ENCODE measurements around the gene PRICKLE2.

PRICKLE2 gene

GRCh38 chr3:64152676-64153466 is 72.4 kb downstream of the PRICKLE2 start:
- no peak for DNase-seq

GRCh38 chr3:64152086-64152485 is 73.2 kb downstream of the PRICKLE2 start:
- DNase-seq, result no peak

GRCh38 chr3:64151342-64151871 is 73.9 kb downstream of the PRICKLE2 start:
- DNase-seq, result no peak

GRCh38 chr3:64150623-64151207 is 74.6 kb downstream of the PRICKLE2 start:
- DNase-seq, result peak; percentile 81

DNA sequence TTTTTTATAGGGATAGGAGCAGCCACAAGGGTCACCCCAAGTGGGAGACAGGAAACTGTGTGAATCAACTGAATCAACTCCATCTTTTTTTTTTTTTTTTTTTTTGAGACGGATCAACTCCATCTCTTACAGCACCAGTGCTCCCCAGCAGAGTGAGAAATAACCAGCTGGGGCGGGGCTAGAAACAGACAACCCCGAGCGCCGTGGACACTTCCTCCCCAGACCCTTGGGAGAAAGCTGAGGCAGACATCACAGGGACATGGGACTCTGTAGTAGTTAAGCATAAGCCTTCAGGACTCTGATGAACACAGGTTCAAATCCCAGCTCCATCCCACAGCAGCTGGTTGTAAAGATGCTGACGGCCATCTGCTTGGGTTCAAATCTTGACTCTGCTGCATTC is 75.4 kb downstream of the PRICKLE2 start:
- DNase-seq, result no peak

DNA sequence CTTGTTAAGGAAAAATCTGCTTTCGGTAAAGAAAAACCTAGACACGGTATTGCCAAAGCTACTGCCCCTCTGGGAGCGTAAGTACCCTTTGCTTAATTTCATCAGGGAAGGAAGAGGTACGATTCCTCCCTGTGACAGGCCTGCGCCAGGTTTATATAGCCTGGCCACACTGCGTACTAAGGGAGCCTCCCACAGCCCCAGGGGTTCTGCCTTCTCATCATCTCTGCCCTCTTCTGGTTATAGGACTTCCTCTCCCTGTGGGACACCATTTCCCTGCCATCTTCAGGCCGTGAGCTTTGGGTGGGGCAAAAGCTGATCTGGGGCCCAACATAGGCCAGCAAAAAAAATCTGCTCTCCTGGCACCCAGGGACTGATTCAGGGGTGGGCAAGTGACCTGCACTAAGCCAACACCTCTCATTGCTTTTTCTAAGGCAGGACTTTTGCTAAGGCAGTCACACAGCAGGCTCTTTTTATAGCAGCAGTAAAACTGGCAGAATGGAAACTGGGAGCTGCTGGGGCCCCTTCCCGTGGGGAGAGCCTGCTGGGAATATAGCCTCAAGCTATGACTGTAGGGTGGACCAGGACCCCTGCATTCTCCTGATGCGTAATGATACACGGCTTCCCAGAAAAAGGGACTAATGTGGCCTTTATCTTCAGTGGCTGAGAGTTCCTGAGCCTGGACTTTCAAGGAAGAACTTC is 76.2 kb downstream of the PRICKLE2 start:
- DNase-seq, result no peak

- DNase-seq, result no peak
Measured at GRCh38 chr3:64147211-64147610, 78.1 kb downstream of the PRICKLE2 start.

DNA sequence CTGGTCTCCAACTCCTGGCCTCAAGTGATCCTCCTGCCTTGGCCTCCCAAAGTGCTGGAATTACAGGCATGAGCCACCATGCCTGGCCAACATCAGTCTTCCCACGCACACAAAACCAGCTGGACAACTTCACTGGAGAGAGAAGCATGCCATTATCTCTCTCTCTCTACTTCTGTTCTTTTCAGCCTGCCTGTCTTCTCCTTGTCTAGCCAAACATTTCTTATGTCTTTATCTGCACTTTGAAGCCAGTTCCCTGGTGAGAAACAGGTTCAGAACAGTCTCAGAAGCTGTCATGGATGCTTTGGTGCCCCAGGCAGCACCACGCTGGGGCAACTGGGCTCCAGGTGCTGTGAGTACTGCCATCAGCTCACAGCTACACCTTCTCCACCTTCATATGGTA is 79.8 kb downstream of the PRICKLE2 start:
- DNase-seq, result no peak

DNA sequence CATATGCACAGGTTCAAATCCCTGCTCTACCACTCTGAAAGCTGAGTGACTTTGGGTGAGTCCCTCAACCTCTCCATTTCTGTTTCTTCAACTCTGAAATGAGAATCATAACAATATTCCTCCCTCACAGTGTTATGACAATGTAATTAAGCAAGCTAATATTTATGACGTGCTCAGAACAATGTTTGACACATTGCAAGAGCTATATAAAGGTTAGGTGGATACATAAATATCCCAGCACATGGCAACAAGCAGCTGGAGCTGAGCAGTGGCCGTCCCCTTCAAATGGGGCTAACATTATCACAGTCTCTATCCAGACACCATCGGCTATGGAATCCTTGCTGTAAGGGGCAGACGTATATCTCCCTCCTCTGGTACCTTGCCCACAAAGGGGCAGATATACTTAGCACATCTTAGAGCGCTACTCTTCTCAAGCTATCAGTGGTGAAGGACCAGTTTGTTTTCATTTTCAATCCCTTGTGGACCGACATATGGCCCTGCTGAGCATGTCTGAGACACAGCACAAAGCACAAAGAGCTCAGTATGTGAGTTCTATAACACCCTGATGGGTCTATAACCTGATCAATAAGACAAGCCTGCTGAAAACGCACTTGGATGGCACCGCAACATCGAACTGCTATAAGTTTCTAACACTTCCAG is 80.9 kb downstream of the PRICKLE2 start:
- no peak for DNase-seq

GRCh38 chr3:64143409-64144130 is 81.7 kb downstream of the PRICKLE2 start:
- DNase-seq, result no peak

- DNase-seq, result no peak
Measured at GRCh38 chr3:64141476-64141875, 83.8 kb downstream of the PRICKLE2 start.

GRCh38 chr3:64140651-64141050 is 84.6 kb downstream of the PRICKLE2 start:
- DNase-seq, result no peak

DNA sequence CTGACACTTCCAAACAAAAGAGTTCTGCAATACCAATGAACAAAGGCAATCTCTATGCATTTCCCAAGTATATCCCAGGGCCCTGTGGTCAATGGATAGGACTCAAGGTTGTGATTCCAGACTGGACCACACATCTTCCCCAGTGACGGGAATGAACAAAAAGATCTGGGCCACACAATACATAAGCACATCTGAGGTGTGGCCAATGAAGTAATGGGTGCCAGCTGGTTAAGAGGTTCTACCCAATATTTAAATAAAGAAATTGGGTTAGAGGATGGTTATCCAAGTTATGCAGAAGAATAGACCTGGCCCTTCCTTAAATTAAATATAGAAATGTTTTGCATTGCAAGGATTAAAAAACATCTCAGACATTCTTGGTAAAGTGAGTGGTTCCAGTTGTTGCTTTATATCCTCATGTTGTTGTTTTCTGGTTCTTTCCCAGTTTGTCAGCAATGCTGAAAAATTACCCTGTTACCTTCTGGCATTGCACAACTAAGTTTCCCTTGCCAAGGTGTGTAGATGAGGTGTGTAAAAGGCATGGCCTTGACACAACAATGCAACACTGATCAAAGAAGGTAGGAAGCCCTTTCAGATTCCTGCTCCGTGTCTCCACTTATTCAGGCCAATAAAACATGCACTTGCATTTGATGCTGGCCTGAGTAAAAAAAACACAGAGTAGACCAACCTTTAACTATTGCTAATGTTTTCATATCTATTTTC is 86.5 kb downstream of the PRICKLE2 start:
- DNase-seq, result no peak

DNA sequence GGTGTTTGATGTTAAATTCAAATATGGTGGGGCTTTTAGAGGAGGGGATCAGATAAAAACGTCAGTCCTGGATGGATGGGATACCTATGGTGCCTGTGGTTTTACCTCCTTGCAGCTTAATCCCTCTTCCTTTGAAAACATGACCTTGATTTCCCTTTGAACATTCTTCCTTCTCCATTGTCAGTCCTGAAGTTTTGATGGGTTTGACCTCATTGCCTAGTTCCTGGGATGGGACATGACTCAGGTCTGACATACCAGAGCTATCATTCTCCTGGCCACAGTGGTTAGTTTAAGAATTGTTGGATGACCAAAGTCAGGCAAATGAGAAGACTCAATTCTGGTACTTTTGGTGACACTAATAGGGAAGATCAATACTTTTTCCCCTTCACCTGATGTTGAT is 87.2 kb downstream of the PRICKLE2 start:
- no peak for DNase-seq

DNA sequence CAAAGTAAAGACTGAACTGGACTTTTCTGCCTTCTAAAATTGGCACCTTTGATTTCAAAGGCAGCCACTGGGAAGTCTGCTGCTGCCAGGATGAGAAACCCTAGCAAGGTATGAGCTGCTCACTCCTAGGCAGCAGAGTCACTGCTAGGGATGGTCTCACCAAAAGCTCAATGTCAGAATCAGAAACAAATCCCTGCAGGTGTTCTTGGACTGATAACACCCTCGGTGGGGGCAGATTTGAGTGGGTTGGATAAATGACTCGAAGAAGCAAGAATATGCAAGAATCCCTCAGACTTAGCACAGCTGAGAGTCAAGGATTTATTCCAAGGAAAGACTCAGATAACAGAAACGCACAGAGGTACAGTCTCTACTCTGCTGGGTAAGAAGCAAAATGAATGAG is 90.4 kb downstream of the PRICKLE2 start:
- no peak for DNase-seq

- no peak for DNase-seq
Measured at GRCh38 chr3:64133987-64134386, 91.3 kb downstream of the PRICKLE2 start.

- no peak for DNase-seq
Measured at GRCh38 chr3:64133272-64133671, 92.0 kb downstream of the PRICKLE2 start.

DNA sequence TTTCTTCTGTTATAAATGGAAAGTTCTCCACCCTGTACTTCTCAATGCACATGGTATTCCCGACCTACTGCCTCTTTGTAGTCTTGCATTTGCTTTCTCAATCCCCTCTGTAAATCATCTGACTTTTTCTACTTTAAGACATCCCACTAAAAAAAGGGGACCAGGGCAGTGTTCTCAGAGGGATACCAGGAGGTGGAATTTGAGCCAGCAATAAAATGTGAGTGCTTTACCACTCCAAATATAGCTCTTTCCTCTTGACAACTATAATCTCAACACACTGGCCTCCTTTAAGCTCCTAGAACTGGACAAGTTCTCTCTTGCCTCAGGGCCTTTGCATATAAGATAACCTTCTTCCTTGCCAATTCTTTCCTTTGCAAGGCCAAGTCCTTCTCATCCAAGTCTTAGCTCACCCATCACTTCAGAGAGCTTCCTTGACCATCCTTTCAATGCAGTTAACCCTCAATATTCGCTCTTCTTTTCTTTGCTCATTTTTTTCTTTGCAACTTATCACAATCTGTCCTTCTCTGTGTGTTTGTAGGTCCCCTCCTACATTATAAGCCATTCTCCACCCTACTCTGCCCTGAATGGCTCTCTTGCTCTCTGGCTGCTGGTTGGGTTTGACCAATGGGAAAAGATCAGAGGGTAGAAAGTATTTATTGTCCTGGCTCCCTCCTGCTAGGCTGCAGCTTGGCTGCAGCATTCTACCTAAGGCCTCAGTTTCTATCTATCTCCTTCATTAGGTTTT is 93.4 kb downstream of the PRICKLE2 start:
- no peak for DNase-seq

DNA sequence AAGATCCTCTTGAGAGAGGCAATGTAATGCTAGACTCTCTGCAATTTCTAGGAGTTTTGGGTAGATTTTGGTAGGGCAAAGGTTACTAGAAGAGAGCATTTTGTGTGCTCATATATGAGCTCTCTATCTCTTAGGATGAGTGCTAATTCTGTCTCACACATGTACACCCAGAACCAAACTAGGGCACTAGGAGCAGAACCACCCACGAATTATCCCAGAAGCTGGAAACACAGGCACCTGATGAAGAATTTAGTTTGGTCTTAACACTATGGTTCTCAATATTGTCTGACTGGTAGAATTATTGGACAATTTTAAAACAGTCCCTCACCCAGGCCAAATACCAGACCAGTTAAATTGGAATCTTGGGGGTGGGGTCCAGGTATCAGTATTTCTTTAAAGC is 94.8 kb downstream of the PRICKLE2 start:
- no peak for DNase-seq

DNA sequence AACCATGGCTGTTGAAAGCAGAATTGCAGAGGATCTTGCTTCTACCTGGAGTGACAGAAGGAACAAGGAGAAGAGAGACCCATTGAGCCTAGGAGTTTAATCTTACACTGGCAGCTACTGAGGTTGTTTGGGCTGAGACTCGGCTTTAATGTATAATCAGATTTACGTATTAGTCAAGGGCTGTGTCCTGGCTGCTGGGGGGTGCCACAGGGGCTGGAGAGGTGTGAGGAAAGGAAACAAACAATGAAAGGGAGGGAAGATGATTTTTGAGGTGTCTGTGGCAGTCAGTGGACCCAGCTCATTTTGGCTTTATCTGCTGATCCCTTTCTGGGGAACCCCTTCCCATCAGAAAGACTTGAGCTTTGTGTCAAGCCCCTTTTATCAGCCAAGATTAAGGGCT is 95.7 kb downstream of the PRICKLE2 start:
- no peak for DNase-seq

DNA sequence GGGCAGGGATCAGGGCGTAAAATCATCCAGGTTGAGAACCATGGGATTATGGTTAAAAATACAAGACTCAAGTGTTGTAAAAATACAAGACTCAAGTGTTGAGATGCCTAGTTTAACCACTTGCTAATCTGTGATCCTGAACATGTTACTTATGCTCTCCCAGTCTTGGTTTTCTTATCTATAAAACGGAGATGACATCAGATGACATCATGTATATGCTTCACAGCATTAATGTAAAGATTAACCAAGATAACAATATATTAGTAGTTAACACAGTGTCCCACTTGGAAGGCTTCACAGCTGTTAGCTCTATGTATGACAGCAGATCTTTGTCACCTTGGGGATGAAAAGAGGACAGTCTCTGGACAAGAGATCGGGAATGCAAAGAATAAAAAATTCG is 96.2 kb downstream of the PRICKLE2 start:
- no peak for DNase-seq
